Tibial nerve (tissue), 4 donors: Measurements from ENCODE around the gene ADAM15. TPM values are rescaled to one million over a fixed set of nuclear protein-coding genes. Genes with fewer than 3 reads are reported as not detected.

Experiments used
- DNase-seq, 2 donors: peaks; one replicate each; pipeline ENCODE4 v3.0.0-alpha.2; 2019; ENCODE audit warnings: low spot score in 2 of 2
- H3K27ac ChIP-seq, 4 donors: fragments of 200-600 bp; sonication (generic) in 3 of 4; one replicate each; pipeline ENCODE4 v1.5.1; 2017 to 2019; ENCODE audit warnings: mild to moderate bottlenecking in 1 of 4
- H3K27me3 ChIP-seq, 2 donors: fragments of 200-600 bp; sonication (generic) in 1 of 2; one replicate each; pipeline versions ENCODE4 v1.5.1 to v1.6.0; 2017 to 2019
- H3K36me3 ChIP-seq, 3 donors: fragments of 200-600 bp; sonication (generic); one replicate each; pipeline ENCODE4 v1.5.1; 2018 to 2019
- H3K4me1 ChIP-seq, 4 donors: fragments of 200-600 bp; sonication (generic) in 3 of 4; one replicate each; pipeline ENCODE4 v1.5.1; 2017 to 2019
- H3K4me3 ChIP-seq, 4 donors: fragments of 200-600 bp; sonication (generic) in 3 of 4; one replicate each; pipeline ENCODE4 v1.5.1; 2017 to 2019; ENCODE audit warnings: mild to moderate bottlenecking in 1 of 4, moderate library complexity in 1 of 4
- H3K9me3 ChIP-seq, 4 donors: fragments of 200-600 bp; sonication (generic) in 3 of 4; one replicate each; pipeline ENCODE4 v1.5.1; 2017 to 2019
- EP300 ChIP-seq, 2 donors: sonication (generic); formaldehyde crosslinking; IDR thresholded peaks; one replicate each; pipeline ENCODE4 v1.6.1; 2017; ENCODE audit warnings: antibody characterized with exemption in 2 of 2, mild to moderate bottlenecking in 1 of 2
- POLR2A ChIP-seq, 2 donors: fragments of 450-650 bp; IDR thresholded peaks; one replicate each; pipeline ENCODE4 v1.6.1; 2017; ENCODE audit warnings: antibody characterized with exemption in 2 of 2, mild to moderate bottlenecking in 2 of 2, moderate library complexity in 2 of 2
- WGBS, 2 donors: methylation state at CpG; one replicate each; pipeline ENCODE4 v1.1.5; 2018; 5-methylcytosine and 5-hydroxymethylcytosine counted together
- total RNA-seq, 4 donors: library from RNA; depleted of rRNA; stranded (reverse); fragments of >200 nt; gene quantifications; one replicate each; pipeline ENCODE4 v1.1.0, GENCODE V29; 2016
- TF ChIP-seq, protein P1 (sequence below), 5 experiments: fragments of 200-600 bp in 3 of 5; fragments of 450-650 bp in 2 of 5; sonication (generic) in 3 of 5; IDR thresholded peaks; one replicate each; pipeline ENCODE4 v1.5.1; 2016 to 2019; ENCODE audit warnings: antibody characterized with exemption in 5 of 5, mild to moderate bottlenecking in 3 of 5, moderate library complexity in 2 of 5

ADAM15 gene
- total RNA-seq, 4 donors from 2014 or later = 111 to 202 (median 168) TPM

GRCh38 chr1:155051777-155052398 lies 772 bp downstream of the ADAM15 start:
- Histone ChIP-seq H3K27me3 (no peaks in the 10 kb centered on the region), H3K4me3 (peak overlapping the region; percentile 70 to 89 (median 82)), H3K4me1 (peaks cover 0 to 28% (median 20%) of the 10 kb centered on the region in 4 donors), H3K27ac (peak overlapping the region; percentile 71 to 94 (median 92)), H3K36me3 (peaks cover 4 to 33% (median 6%) of the 10 kb centered on the region in 3 donors), H3K9me3 (no peaks in the 10 kb centered on the region)
- peak; percentile 31 to 40 for DNase-seq
- 1% methylated on average over 26 of the region's 27 CpGs for WGBS, 2 donors
- TF ChIP-seq POLR2A (IDR thresholded peaks at IDR 0.05) = peak in 1 of 2 donors; percentile 15
- TF ChIP-seq EP300 (IDR thresholded peaks at IDR 0.05) = peak in 1 of 2 donors; percentile 50
- TF ChIP-seq, protein P1, sequence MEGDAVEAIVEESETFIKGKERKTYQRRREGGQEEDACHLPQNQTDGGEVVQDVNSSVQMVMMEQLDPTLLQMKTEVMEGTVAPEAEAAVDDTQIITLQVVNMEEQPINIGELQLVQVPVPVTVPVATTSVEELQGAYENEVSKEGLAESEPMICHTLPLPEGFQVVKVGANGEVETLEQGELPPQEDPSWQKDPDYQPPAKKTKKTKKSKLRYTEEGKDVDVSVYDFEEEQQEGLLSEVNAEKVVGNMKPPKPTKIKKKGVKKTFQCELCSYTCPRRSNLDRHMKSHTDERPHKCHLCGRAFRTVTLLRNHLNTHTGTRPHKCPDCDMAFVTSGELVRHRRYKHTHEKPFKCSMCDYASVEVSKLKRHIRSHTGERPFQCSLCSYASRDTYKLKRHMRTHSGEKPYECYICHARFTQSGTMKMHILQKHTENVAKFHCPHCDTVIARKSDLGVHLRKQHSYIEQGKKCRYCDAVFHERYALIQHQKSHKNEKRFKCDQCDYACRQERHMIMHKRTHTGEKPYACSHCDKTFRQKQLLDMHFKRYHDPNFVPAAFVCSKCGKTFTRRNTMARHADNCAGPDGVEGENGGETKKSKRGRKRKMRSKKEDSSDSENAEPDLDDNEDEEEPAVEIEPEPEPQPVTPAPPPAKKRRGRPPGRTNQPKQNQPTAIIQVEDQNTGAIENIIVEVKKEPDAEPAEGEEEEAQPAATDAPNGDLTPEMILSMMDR (IDR thresholded peaks at IDR 0.05) = no peak

DNA sequence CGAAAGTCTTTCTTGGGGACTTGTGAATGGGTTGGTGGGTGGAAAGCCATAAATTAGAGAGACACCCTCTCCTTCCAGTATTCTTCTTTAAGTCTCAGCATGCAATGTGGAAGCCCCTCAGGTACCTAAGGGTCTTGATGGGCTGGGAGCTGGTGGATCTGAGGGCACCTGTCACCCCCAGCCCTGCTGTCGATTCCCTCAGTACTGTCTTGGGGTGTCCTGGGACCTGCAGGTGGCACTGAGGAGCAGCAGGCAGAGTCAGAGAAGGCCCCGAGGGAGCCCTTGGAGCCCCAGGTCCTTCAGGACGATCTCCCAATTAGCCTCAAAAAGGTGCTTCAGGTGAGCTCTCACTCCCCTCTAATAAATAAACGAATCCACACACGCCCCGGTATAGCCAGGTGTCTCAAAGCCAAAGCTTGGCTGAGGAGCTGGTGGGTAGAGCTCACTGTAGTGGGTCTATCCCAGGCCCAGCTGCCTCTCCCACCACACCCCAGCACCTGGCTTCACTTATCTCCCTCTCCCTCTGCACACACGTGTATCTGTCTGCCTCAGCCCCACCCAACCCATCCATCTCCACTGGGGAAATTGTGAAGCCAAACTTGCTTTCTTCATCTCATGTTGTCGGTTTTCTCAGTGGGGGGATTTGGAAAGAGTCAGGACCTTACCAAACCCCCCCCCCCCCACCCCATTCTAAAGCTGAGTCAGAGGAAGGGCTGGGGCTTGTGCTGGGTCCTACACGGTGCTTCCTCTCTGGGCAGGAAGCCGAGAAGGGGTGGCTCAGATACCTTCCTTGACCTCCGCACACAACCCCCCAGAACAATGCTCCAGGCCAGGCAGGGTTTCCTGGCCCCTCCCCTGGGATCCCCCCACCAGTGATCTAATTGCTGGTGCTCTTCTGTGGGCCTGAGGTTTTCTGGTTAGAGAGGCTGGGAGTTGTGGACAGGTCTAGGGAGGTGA lies 1.6 kb downstream of the ADAM15 start:
- Histone ChIP-seq H3K4me3 (peak overlapping the region; percentile 70 to 89 (median 82)), H3K9me3 (no peaks in the 10 kb centered on the region), H3K4me1 (peaks cover 0 to 28% (median 20%) of the 10 kb centered on the region in 4 donors), H3K36me3 (peaks cover 4 to 42% (median 6%) of the 10 kb centered on the region in 3 donors), H3K27ac (peak overlapping the region; percentile 33 to 94 (median 92)), H3K27me3 (no peaks in the 10 kb centered on the region)
- WGBS, 2 donors = 45 to 61% methylated on average over 9 to 12 of the region's 12 CpGs
- DNase-seq = no peak
- TF ChIP-seq, protein P1 (IDR thresholded peaks at IDR 0.05) = peak in 2 of 5 experiments; percentile 18 to 25
- no peak for TF ChIP-seq POLR2A (IDR thresholded peaks at IDR 0.05)

GRCh38 chr1:155053531-155054105 lies 2.5 kb downstream of the ADAM15 start:
- Histone ChIP-seq H3K4me1 (peaks cover 0 to 28% (median 20%) of the 10 kb centered on the region in 4 donors), H3K9me3 (no peaks in the 10 kb centered on the region), H3K27me3 (no peaks in the 10 kb centered on the region), H3K4me3 (no peak overlapping the region), H3K27ac (peak overlapping the region in 1 of 4 donors; percentile 94), H3K36me3 (peaks cover 4 to 51% (median 6%) of the 10 kb centered on the region in 3 donors)
- TF ChIP-seq POLR2A (IDR thresholded peaks at IDR 0.05) (no peak), EP300 (IDR thresholded peaks at IDR 0.05) (no peak)
- TF ChIP-seq, protein P1 (IDR thresholded peaks at IDR 0.05) = no peak
- no peak for DNase-seq
- WGBS, 2 donors = 82 to 87% methylated on average over 7 of the region's 7 CpGs

DNA sequence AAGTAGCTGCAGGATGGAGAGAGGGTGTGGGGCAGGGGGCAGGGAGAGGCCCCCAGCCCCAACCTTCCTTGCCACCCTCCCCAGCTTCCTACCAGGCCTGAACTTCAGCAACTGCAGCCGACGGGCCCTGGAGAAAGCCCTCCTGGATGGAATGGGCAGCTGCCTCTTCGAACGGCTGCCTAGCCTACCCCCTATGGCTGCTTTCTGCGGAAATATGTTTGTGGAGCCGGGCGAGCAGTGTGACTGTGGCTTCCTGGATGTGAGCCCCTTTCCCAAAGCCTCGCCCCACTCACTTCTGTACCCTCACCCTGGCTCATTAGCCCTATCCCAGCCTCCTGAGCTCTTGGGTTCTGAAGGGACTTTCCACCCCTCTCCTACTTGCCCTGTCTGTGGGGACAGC lies 6.0 kb downstream of the ADAM15 start:
- no peak for DNase-seq
- Histone ChIP-seq H3K27me3 (no peaks in the 10 kb centered on the region), H3K27ac (no peak overlapping the region), H3K9me3 (no peaks in the 10 kb centered on the region), H3K4me3 (no peak overlapping the region), H3K36me3 (peaks cover 4 to 79% (median 6%) of the 10 kb centered on the region in 3 donors), H3K4me1 (peaks cover 0 to 27% (median 17%) of the 10 kb centered on the region in 4 donors)
- 83 to 85% methylated on average over 6 to 8 of the region's 8 CpGs for WGBS, 2 donors
- TF ChIP-seq, protein P1 (IDR thresholded peaks at IDR 0.05) = no peak
- no peak for TF ChIP-seq POLR2A (IDR thresholded peaks at IDR 0.05)
- no peak for TF ChIP-seq EP300 (IDR thresholded peaks at IDR 0.05)
